Measurements from ENCODE around the gene BPIFB3. TPM values are rescaled to one million over a fixed set of nuclear protein-coding genes. Genes with fewer than 3 reads are reported as not detected.
"Not testable (repeated sequence)": the region's sequence is repeated elsewhere in the genome, so short reads cannot be mapped to it uniquely, and the experiment has no call there.

Gene BPIFB3
- polyA plus RNA-seq, 1 experiment, result not detected

GRCh38 chr20:33097001-33097400 lies 43.3 kb downstream of the BPIFB3 start:
- Histone ChIP-seq H3K27me3 (ENCODE audit: control insufficient read depth, insufficient read depth, low read length) (peaks cover 2% of the 10 kb centered on the region; the same call in 1 of the 2 replicates), H3K4me3 (ENCODE audit: low read depth, low read length) (no peak overlapping the region), H3K36me3 (ENCODE audit: control insufficient read depth, insufficient read depth, low read length) (no peaks in the 10 kb centered on the region)
- ChIA-PET POLR2A (no interaction called here), CTCF (interaction anchor here (0.5 to 1.2 kb wide), 4 partner anchors 26 to 1597 kb away, joined by 3 to 4 read pairs (median 4); no protein-coding TSS in a partner anchor)
- DNase-seq (ENCODE audit: low read depth), result no peak
- TF ChIP-seq, protein P1, sequence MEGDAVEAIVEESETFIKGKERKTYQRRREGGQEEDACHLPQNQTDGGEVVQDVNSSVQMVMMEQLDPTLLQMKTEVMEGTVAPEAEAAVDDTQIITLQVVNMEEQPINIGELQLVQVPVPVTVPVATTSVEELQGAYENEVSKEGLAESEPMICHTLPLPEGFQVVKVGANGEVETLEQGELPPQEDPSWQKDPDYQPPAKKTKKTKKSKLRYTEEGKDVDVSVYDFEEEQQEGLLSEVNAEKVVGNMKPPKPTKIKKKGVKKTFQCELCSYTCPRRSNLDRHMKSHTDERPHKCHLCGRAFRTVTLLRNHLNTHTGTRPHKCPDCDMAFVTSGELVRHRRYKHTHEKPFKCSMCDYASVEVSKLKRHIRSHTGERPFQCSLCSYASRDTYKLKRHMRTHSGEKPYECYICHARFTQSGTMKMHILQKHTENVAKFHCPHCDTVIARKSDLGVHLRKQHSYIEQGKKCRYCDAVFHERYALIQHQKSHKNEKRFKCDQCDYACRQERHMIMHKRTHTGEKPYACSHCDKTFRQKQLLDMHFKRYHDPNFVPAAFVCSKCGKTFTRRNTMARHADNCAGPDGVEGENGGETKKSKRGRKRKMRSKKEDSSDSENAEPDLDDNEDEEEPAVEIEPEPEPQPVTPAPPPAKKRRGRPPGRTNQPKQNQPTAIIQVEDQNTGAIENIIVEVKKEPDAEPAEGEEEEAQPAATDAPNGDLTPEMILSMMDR (IDR thresholded peaks at IDR 0.05; ENCODE audit: insufficient read depth, low read depth, low read length), result no peak

GRCh38 chr20:33099843-33100538 lies 46.3 kb downstream of the BPIFB3 start:
- no peaks in the 10 kb centered on the region for H3K36me3 ChIP-seq (ENCODE audit: control insufficient read depth, insufficient read depth, low read length)
- TF ChIP-seq, protein P1 (IDR thresholded peaks at IDR 0.05; ENCODE audit: insufficient read depth, low read depth, low read length), result no peak
- DNase-seq (ENCODE audit: low read depth), result no peak
- no peak overlapping the region for H3K4me3 ChIP-seq (ENCODE audit: low read depth, low read length)
- ChIA-PET POLR2A (no interaction called here), CTCF (interaction anchor here (0.6 kb wide), 1 partner anchor 23 kb away, joined by 3 read pairs; no protein-coding TSS in a partner anchor)
- peaks cover 4% of the 10 kb centered on the region; the same call in 1 of the 2 replicates for H3K27me3 ChIP-seq (ENCODE audit: control insufficient read depth, insufficient read depth, low read length)

DNA sequence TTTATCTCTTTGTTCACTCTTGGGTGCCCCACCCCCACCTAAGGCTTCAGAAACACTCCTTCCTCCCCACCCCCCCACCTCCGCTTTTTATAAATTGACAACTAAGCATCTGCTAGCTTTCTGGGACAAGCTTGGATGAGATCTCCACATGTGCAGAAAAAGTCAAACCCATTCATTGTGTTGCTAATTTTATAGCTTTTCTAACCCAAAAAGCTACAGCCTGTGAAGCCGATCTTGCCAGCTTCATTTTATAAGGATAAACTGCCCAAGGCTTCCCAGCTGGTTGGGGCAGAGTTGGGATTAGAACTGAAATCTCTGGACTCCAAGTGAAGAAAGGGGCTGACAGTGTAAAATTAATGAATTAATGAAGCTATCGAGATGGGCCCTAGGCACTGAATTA lies 49.9 kb downstream of the BPIFB3 start:
- no peaks in the 10 kb centered on the region for H3K36me3 ChIP-seq (ENCODE audit: control insufficient read depth, insufficient read depth, low read length)

DNA sequence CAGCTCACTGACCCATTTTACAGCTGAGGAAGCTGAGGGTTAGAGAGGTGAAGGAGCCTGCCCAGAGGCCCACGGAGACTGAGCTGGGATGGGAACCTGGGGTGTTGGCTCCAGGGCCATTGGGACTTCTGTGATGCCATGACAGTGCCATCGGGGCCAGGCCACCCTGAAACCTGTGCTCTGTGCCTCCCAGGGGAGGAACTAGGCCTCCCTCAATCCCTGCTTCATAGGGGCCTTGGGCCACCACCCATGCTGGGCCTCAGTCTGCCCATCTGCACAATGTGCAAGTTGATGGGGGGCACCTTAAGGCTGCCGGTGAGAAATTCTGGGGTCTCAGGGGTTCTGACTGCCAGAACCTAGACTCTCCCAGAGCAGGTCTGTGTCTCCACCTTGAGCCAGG lies 50.6 kb downstream of the BPIFB3 start:
- Histone ChIP-seq H3K27me3 (ENCODE audit: control insufficient read depth, insufficient read depth, low read length) (peaks cover 4% of the 10 kb centered on the region; the same call in 1 of the 2 replicates), H3K4me3 (ENCODE audit: low read depth, low read length) (no peak overlapping the region), H3K36me3 (ENCODE audit: control insufficient read depth, insufficient read depth, low read length) (no peaks in the 10 kb centered on the region)
- TF ChIP-seq, protein P1 (IDR thresholded peaks at IDR 0.05; ENCODE audit: insufficient read depth, low read depth, low read length), result no peak
- no peak for DNase-seq (ENCODE audit: low read depth)
- POLR2A ChIA-PET, result no interaction called here
- CTCF ChIA-PET, result interaction anchor here (0.7 kb wide), 1 partner anchor 10 kb away, joined by 3 read pairs; no protein-coding TSS in a partner anchor

More for the DNA sequence above, 49.9 kb downstream of the BPIFB3 start:
- peaks cover 4% of the 10 kb centered on the region; the same call in 1 of the 2 replicates for H3K27me3 ChIP-seq (ENCODE audit: control insufficient read depth, insufficient read depth, low read length)
- no peak overlapping the region for H3K4me3 ChIP-seq (ENCODE audit: low read depth, low read length)
- ChIA-PET CTCF (interaction anchor here (0.7 kb wide), 1 partner anchor 10 kb away, joined by 3 read pairs; no protein-coding TSS in a partner anchor), POLR2A (no interaction called here)
- TF ChIP-seq, protein P1 (IDR thresholded peaks at IDR 0.05; ENCODE audit: insufficient read depth, low read depth, low read length), result no peak
- DNase-seq (ENCODE audit: low read depth), result no peak

DNA sequence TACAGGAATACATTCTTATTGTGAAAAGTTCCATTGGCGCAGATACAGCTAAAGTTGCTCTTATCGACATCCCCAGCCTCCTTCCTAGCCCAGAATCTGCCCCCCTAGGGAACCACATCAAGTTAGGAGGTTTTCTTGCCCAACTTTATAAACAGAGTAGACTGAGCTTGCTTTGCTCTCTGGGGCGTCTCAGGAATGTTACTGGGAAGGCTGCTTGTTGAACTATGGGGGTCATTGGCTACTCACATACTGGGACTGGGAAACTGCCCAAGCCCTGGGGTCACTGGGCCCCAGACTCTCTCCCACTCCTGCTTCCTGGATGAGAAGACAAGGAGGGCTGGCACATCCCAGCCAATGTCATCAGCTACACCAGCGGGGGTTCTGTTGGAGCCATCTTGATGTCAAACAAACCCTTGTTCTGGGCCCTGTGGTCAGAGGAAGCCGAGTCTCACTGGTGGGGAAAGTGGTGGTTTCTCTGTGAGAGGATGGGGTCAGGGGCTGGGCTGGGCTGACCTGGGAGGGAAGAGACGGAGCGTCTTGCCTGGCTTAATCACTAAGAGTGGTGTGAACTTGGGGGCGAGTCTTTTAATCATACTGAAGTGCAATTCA lies 51.7 kb downstream of the BPIFB3 start:
- POLR2A ChIA-PET, result interaction anchor here (0.7 kb wide), 1 partner anchor 157 kb away, joined by 3 read pairs; no protein-coding TSS in a partner anchor
- no peaks in the 10 kb centered on the region for H3K36me3 ChIP-seq (ENCODE audit: control insufficient read depth, insufficient read depth, low read length)
- TF ChIP-seq, protein P1 (IDR thresholded peaks at IDR 0.05; ENCODE audit: insufficient read depth, low read depth, low read length), result no peak

GRCh38 chr20:33106058-33106620 lies 52.4 kb downstream of the BPIFB3 start:
- CTCF ChIA-PET; DNase-seq (ENCODE audit: low read depth); POLR2A ChIA-PET: not testable (repeated sequence)

More for the DNA sequence above, 51.7 kb downstream of the BPIFB3 start:
- Histone ChIP-seq H3K27me3 (ENCODE audit: control insufficient read depth, insufficient read depth, low read length) (peaks cover 2% of the 10 kb centered on the region; the same call in 1 of the 2 replicates), H3K4me3 (ENCODE audit: low read depth, low read length) (no peak overlapping the region)
- DNase-seq (ENCODE audit: low read depth), result no peak
- CTCF ChIA-PET, result no interaction called here

More at GRCh38 chr20:33106058-33106620, 52.4 kb downstream of the BPIFB3 start:
- H3K36me3 ChIP-seq (ENCODE audit: control insufficient read depth, insufficient read depth, low read length); H3K27me3 ChIP-seq (ENCODE audit: control insufficient read depth, insufficient read depth, low read length); H3K4me3 ChIP-seq (ENCODE audit: low read depth, low read length): not testable (repeated sequence)
